NCI-H748 treated with DMSO at 0.1 percent for 48 hours (cell line): ENCODE measurements around the gene KLC4.
"Not testable (repeated sequence)": the region's sequence is repeated elsewhere in the genome, so short reads cannot be mapped to it uniquely, and the experiment has no call there.

Experiments used
- DNase-seq: peaks from one replicate; lab custom pipeline; 2025; lab: John Stamatoyannopoulos, UW

KLC4 gene

DNA sequence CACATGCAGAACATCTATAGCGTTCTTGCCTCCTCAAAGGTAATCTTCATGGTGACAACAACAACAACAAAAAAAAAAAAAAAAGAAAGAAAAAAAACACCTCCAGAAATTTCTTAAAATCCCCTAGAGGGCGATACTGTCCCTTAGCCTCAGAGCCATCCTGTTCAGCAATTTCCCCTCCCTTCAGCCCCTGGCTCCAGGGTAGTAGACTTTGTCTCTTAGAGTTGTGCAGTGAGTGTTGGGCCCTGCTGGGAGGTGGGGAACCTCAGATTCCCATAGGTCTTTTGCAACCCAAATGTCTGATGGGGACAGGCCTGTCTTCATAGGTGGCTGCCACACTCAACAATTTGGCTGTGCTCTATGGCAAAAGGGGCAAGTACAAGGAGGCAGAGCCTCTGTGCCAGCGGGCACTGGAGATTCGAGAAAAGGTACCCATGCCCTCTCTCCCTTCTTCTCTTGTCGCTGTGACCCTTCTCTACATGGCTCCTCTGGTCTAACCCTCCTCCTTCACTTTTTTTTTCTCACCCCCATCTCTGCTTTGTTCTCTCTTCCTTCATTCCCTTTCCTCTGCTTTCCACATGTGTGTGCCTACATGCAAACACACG is 10.7 kb downstream of the KLC4 start:
- peak; percentile 17 for DNase-seq

DNA sequence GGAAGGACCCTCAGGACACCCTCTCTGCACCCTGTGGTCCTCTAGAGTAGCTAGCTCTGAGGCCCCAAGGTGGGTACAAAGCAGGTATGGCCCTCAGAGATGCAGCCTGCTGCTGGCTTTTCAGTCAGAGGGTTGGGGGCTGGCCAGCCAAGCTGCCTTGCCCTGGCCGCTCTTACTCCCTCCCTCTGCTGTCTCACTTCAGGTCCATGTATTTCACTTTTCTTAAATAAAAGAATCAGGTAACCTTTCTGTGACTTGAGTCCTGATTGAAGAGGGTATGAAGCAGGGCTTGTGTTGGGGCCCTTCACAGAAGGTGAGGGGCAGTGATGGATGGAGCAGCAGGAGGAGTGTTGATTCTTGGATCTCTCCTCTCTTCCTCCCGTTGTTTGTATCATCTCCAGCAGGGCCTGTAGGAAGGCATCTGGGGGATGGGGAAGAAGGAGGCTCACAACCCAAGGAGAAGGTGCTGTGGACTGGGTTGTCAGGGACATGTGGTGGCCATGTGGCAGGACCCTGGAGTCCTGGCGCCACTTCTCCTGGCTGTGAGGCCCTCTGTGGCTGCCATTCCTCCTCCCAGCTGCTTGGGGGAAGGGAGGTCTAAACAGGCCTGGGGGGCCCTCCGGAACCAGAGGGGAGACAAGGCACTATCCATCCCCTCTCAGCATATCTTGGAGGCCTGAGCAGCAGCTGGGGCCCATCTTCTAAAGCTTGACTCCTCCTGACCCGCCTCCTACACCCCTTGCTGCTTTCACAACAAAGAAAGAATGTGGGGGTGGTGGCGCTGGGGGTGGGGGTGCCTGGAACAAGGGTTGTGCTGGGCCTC is 15.6 kb downstream of the KLC4 start:
- DNase-seq = no peak

DNA sequence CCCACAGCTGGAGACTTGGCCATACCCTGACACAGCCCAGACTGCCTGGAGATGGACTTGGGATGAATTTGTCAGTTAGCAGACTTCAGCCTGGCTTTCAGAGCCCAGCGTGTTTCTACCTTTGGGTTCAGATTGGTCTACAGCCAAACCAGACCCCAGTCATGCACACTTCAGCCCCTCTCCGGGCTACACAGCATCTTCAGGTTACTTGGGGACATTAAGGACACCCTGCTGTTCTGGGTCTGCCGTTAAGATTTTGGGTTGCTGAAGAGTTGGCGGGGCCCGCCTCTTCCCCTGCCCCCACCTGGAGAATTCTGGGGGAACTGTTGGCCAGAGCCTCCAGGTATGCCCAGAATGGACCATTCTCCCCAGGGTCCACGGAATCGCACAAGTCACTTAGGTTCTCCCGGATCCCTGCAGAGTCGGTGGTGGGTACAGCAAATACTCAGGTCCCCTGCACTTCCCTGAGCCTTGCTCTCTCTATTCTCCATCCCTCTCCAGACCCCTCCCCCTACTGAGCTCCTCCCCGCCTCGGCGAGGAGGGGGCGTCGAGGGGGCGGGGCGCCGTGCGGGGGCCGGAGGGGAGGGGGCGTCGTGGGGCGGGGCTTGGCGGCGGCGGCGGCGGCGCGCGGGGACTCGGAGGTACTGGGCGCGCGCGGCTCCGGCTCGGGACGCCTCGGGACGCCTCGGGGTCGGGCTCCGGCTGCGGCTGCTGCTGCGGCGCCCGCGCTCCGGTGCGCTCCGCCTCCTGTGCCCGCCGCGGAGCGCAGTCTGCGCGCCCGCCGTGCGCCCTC is 16.4 kb downstream of the KLC4 start, which contains the start of gene PTK7:
TSS of gene PTK7 (plus strand) at position 645 of the 794 bp plus-strand sequence. CDS start 175 bp downstream, outside the sequence.
- DNase-seq = peak; percentile 75

DNA sequence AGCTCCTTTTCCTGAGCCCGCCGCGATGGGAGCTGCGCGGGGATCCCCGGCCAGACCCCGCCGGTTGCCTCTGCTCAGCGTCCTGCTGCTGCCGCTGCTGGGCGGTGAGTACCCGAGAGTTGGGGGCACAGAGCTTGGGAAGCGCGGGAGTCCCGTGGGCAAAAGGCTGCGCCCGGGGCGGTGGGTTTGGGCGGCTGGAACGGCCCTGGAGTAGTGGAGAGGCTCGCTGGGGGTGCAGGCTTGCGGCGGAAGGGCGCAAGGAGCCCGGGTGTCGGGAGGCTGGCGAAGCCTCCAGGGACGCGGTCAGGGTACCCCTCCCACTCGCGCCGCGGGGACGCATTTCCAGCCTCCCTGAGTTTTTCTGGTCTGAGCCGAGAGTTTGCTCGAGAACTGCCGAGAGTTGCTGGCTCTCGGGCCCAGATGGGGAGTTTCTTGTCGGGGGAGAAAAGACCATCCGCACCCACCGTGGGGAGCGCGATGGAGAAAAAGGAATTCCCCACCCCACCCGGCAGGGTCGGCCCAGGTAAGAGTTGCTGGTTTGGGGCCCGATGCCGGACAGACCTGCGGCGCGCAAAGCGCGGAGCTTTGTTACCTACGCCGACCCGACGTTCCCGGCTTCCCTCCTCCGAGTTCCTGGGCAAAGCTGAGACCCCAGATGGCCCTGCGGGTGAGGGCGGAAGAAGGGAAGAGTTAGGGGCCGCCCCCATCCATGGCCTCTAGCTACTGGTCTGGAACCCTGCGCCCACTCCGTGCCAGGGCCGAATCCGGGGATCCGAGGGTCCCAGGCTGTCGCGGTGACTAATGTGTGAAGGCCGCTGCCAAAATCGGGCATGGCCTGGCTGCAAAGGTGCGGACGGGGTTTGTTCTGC is 17.3 kb downstream of the KLC4 start:
- DNase-seq = peak; percentile 56

DNA sequence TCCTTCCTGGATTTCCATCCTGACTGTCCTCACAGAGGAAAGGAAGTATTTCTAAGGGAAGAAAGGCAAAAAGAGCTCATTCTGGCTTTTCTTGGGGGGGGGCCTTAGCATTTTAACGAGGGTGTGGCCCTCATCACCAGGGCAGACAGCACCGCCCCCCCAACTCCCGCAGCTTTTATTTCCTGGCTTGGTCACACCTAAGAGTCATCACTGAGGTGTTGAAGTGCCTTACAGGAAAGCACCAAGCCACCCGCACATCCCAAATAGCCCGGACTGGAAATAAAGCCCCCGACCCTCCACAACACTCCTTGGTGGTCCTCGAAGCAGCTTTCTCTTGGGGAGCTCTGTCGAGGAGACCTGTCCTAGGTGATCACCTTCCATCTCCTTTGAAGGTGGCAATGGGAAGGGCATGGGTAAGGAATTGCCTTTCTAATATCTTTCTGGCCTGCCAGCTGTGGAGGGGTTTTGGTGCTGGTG is 17.9 kb downstream of the KLC4 start:
- DNase-seq = no peak

DNA sequence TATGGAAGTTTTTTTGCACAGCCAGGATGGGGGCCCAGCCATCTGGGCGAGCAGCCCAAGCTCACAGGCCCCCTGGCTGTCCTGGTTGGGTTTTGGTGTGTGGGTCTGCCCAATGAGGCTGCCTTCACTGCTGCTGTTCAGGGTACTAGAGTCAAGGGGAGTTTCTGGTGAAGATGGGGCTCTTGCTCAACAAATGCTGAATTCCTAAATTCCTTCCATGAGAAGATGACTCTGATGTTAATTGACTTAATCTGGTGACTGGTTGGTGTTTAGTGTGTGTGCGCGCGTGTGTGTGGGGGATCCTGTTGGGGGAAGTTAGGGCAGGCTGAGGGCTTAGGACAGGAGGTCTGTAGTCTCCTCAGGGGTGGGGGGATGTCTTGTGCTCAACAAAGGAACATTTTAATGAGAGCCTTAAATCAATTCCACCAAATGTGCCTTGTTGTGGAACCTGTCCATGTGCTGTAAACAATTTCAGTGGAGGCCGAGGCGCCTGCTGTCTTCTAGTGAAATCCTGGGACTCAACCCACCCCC is 18.6 kb downstream of the KLC4 start:
- no peak for DNase-seq

DNA sequence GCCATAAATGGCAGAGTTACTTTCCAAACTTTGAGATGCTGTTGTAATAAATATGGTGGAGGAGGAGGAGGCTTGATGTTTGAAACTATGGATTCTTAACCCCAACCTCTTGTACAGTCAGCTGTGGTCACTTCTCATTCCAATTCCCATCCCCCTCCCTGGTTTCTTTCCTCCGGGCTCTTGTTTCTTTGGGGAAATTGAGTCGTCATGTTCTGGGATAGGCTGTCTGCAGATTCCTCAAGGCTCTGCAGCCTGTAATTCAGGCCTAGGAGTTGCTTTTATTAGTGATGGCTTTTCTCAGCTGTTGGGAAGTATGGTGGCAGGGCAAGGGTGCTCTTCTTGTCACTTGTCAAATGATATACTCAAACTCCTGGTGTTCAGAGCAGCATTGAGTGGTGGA is 19.3 kb downstream of the KLC4 start:
- no peak for DNase-seq

DNA sequence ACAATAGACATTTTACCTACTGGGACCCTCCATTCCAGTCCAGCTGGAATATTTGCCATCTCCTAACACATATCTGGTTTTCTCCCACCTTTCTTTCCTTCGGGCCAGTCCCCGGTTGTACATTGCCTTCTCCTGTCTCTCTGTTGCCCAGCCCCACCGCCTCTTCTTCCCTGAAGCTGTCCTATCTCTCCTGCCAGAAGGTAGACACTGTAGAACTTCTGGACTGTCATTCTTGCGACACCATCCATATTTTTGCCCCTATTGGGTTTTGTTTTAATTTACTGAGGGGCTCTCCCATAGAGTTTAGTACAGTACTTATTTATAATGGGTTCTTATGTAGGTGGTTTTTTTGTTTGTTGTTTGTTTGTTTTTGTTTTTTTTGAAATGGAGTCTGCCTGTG is 21.6 kb downstream of the KLC4 start:
- no peak for DNase-seq

DNA sequence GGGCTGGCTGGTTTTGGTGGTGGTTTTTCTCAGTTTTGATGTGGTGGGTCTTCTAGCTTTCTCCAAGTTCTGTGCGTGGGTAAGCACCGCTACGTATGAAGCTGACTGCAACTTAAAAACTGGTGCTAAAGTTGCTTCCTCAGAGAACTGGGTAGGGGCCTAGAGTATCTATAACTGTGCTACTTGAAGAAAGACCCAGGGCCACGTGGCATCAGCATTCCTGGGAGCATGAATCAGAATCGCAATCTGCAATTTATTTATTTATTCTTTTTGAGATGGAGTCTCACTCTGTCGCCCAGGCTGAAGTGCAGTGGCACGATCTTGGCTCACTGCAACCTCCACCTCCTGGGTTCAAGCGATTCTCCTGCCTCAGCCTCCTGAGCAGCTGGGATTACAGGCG is 22.5 kb downstream of the KLC4 start:
- not testable (repeated sequence) for DNase-seq

DNA sequence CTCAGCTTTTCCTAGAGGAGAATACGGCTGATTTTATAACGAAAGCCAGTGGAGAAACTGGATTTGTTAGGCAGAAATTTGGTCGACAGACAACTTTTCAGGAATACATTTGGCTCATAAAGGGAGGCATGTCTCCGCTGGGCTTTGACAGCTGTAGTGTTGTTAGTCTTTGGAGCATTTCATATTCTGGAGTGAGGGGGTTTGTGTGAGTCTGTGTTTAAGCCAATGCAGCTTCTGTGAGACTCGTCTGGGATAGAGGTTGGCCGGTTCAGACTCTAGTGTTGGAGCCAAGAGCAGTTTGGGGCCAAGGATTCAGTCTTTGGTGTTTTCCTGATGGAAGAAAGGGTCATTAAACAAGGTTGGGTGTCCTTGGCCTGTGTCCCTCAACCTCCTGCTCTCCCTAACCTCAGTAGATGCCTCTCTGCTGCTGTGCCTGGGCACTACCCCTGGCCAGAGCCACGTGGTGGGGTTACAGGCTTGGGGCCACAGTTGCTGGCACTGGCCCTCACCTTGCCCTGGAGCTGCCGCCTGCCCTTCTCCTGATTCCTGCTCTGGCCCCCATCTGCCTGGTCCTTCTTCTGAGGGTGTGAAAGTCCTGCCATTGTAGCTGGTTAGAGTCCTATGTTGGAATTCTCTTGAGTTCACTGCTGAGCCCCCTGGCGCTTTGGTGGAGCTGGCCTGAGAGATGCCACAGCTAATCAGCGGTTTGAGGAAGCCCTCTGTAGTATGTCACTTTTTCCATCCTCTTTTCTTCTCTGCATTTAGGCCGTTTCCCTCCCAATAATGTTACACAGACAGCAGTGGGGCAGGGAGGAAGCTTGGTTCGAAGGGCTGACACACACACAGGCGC is 23.6 kb downstream of the KLC4 start:
- no peak for DNase-seq

DNA sequence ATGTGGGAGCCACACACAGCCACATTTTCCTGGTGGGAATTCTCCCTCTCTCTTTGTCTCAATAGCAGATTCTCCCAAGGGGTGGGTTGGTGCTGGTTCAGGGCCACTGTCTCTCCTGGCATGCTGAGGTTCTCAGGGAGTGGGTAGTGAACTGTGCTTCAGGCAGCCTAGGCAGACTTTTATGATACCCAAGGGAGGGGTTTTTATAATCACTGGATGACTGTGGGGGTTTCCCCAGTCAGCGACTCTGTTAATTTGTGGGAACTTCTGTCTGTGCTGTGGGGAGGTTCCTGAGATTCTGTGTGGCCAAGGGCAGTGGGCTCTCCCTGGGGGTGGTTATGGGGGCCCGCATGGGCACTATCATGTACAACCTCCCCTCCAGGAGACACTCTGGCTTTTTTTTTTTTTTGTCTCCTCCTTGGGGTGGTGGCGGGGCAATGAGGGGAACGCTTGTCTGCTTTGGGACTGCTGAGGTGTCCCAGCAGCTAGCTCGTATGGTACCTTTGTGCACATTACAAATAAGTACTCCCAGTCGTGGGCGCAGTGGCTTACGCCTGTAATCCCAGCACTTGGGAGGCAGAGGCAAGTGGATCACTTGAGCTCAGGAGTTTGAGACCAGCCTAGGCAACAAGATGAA is 26.7 kb downstream of the KLC4 start:
- DNase-seq = no peak

DNA sequence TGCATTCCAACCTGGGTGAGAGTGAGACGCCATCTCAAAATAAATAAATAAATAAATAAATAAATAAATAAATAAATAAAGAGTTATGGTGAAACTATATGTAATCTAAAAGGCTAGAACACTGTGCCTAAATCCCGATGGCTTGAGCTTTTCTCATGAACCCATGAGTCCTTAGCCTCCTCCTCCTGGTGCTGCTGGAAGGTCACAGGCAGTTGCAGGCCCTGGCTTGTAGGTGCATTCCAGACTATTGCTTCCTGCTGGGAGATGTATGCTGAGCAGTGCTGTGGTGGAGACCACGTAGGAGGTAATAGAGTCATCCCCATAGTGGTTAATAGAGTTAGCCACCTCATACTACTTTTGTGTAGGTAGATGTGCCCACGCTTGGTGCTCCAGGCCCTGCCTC is 29.2 kb downstream of the KLC4 start:
- DNase-seq = no peak

DNA sequence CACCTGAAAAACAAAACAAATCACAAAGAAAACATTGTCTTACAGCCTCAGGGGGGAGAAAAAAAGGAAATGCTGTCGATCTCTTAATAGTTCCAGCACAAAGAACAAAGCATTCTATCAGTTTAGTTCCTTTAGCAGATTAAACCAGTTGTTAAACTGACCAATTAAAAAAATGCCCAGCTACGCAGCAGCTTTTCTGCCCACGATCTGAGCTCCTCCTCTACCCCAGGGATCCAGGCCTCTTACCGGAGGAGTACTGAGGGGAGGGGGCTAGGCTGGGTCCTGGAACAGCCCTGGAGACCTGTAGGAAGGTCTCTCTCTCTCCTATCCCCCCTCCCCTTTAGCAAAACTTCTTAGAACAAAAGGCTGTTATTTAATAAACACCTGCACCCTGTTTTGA is 30.0 kb downstream of the KLC4 start:
- no peak for DNase-seq

DNA sequence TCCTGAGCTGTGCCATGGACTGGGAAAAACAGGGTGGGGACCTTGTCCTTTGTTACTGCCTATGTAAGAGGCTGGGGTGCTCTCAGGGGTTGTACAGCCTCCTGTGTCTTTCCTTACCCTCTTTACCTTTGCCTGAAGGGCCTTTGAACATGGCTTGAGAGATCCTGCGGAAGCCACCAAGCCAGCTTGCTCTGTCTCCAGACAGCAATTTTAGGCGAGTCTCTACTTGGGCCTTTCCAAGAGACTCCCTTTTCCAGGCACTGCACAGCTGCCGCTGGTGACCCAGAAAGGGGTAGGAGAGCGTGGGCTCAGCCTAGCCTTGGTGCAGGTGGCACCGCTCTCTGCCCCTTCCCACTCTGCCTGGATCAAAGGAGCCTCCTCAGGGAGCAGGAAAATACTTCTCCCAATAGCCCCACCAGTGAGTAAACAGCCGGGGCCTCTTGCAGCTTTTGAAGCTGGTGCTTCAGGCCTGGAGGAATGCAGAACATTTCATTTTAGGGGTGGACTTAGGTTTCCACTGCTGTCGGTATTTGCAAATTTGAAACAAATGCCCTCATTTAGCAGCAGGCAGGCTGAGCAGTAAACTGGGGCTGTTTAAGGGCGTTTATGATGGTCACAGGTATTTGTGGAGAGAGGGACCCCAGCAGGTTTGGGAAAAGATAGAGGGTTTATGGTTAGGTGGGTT is 30.6 kb downstream of the KLC4 start:
- no peak for DNase-seq

DNA sequence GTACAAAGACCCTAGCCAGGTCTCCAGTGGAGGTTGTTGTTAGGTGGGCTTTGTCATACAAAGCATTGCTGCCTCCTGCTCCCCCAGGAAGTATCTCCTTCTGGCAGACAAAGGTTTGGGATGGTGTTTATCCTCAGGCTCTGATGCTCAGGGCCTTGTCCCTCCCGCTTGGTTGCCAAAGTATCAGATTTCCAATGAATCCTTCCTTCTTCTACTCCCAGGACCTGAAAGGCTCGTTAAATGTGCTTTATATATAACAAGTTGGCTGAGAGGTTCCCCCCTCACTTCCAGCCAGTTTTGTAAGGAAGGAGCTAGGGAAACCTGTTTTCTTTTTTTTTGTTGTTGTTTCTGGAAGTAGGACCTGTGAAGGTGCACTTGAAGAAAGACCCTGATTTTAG is 31.1 kb downstream of the KLC4 start:
- DNase-seq = no peak

DNA sequence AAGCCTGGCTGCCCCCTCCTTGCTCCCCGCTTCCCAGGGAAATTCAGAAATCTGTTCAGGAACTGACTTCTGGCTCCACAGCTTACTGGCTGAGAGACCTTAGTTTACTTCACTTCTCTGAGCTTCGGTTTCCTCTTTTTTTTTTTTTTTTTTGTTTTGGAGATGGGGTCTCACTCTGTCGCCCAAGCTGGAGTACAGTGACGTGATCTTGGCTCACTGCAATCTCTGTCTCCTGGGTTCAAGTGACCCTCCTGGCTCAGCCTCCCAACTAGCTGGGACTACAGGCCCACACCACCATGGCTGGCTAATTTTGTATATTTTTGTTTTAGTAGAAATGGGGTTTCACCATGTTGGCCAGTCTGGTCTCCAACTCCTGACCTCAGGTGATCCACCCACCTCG is 31.6 kb downstream of the KLC4 start:
- no peak for DNase-seq

DNA sequence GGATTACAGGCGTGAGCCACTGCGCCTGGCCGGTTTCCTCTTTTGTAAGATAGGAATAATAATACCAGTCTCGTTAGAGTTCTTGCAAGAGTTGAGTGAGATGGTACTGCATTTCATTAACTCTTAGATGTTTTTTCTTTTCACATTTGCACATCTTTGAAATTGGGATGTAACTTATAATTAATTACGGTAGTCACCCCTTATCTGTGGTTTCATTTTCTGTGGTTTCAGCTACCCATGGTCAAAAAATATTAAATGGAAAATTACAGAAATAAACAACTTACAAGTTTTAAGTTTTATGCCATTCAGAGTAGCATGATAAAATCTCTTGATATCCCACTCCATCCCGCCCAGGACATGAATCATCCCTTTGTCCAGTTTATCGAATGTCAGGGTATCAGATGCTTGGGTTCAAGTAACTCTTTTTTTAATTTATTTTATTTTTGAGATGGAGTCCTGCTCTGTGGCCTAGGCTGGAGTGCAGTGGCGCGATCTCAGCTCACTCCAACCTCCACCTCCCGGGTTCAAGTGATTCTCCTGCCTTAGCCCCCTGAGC is 32.1 kb downstream of the KLC4 start:
- DNase-seq = no peak

DNA sequence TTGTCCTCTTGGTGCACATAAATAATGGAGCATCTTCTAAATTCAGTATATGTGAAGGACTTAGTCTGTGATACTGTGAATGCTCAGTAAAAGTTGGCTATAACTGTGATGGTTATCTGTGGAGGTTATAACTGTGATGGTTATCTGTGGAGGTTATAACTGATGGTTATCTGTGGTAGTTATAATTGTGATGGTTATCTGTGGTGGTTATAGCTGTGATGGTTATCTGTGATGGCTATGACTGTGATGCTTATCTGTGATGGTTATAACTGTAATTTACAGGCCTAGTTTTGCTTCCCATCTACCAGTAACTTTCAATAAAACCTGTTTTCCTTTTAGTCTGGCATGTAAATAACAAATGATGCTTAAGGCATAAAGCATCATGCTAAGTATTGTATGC is 33.2 kb downstream of the KLC4 start:
- no peak for DNase-seq
